Hematopoietic multipotent progenitor cell treated with erythropoietin and hydrocortisone succinate and interleukin-3 and kit ligand, for 6 days (in vitro differentiated cells): Measurements from ENCODE around the gene GSTA5.
A peak's percentile ranks its signal among the peaks of the same experiment; 100 is the strongest.
"Not testable (repeated sequence)": the region's sequence is repeated elsewhere in the genome, so short reads cannot be mapped to it uniquely, and the experiment has no call there.

Experiments used
- DNase-seq: peaks from one replicate; pipeline ENCODE4 v3.0.0-alpha.2; 2015

The GSTA5 gene

GRCh38 chr6:52840763-52841585 lies at the start of gene GSTA5:
TSS of gene GSTA5 (minus strand) at chr6:52840813.
- no peak for DNase-seq

GRCh38 chr6:52890018-52890417 lies 49.4 kb upstream of the GSTA5 start:
- no peak for DNase-seq

DNA sequence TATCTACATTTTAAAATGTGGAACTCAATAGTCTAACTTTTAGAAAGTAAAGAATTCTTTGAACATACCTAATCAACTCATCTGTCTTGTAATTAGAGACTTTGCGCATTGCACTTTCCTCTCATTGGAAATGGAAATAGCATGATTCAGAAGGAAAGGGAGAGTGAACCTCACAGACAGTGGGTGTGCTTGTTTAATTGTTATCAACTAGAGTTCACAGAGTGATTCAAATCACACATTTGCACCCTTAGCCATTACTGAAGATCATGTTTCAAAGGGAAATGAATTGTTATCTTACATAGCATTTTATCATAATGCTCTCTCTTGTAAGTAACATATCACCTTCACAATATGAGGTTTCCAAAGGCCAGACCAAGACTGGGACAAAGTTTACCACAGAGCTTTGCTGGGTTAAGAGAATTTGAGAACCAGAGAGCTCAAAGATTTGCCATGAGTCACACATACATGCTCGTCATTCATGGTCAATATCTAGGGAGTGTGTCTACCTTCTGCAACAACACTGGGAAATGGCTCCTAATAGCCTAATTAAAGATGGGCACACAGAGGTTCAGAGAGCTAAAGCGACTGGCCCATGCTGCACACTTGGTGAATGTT lies 47.4 kb upstream of the GSTA5 start:
- no peak for DNase-seq

GRCh38 chr6:52881996-52882841 lies 41.6 kb upstream of the GSTA5 start:
- peak; percentile 86 for DNase-seq

DNA sequence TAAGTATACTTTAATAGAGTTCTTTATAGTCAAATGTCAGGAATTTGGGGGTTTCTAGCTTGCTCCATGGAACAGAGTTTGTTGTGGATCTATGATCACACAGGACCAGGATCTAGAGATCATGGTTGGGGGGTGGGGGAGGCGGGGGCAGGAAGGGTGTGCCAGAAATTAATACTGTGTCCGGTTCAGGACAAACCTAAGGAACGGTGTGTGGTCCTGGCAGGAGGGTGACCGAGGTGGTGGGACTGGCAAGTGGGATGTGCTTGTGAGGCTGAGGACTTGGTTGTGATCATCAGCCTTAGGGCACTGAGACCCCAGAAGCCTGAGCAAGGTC lies 41.0 kb upstream of the GSTA5 start:
- no peak for DNase-seq

DNA sequence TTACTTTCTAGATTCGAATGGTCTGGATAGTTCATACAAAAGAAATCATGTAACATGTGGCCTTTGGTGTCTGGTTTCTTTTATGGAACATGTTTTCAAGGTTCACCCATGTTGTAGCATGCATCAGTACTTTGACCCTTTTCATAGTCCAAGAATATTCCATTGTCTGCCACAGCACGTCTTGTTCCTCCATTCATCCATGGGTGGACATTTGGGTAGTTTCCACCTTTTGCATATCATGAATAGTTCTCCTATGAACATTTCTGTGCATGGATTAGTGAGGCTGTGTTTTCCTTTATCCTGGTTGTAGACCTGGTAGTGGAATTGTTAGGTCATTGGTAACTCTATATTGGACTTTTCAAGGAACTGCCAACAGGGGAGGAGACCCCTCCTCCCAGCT lies 37.2 kb upstream of the GSTA5 start:
- no peak for DNase-seq

GRCh38 chr6:52877168-52877567 lies 36.6 kb upstream of the GSTA5 start:
- DNase-seq: no peak

DNA sequence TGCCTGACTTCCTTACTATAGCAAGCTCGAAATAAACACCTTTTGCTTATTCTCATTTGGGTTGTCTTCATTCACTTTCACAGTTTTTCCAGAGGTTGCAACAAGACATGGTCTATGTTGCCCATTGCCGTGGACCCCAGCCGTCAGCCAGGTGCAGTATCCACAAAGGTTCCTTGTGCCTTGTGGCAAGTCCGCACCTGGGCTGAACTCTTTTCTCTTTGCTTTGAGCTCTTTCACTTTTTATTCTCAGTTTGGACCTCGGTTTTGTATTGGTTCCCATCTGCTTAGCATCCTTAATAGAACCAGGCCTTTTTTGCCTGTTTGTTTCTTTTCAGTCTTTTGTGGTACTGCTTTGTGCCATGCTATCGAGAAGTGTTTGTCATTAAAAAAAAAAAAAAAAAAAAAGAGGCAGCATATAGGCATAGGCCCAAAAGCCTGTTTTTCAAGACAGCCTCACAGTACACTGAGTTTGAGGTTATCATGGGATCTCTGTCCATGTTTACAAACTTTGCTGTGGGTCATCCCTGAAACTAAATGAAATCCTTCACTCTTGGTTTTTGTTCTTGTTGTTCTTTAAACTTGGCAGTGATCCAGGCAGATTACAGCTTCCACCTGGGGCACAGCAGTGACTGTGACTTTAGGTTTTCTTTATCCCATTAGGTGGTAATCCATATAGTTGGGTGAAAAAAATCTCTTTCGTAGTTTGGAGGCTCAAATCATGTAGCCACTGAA lies 35.6 kb upstream of the GSTA5 start:
- peak; percentile 12 for DNase-seq

GRCh38 chr6:52872031-52872430 lies 31.4 kb upstream of the GSTA5 start:
- no peak for DNase-seq

- DNase-seq: no peak
These were observed 31.0 kb upstream of the GSTA5 start for GRCh38 chr6:52871621-52872020.

GRCh38 chr6:52870335-52871091 lies 29.9 kb upstream of the GSTA5 start:
- DNase-seq: not testable (repeated sequence)

DNA sequence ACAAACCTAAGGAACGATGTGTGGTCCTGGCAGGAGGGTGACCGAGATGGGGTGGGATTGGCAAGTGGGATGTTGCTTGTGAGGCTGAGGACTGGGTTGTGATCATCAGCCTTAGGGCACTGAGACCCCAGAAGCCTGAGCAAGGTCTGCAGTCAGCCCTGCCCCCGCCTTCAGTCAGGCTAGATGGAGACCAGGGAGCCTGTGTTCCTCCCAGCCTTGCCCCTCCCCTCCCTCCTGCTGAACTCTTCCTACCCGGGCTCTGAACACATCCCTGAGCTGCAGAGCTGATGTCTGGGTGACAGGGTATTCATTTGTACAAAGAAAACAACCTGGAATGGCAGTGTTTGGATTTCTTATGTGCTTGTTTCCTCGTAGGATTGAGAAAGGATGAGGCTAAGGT lies 28.3 kb upstream of the GSTA5 start:
- DNase-seq: not testable (repeated sequence)

GRCh38 chr6:52868240-52868639 lies 27.6 kb upstream of the GSTA5 start:
- no peak for DNase-seq

- not testable (repeated sequence) for DNase-seq
These were observed 20.5 kb upstream of the GSTA5 start for GRCh38 chr6:52861151-52861550.

GRCh38 chr6:52858416-52858815 lies 17.8 kb upstream of the GSTA5 start:
- no peak for DNase-seq

DNA sequence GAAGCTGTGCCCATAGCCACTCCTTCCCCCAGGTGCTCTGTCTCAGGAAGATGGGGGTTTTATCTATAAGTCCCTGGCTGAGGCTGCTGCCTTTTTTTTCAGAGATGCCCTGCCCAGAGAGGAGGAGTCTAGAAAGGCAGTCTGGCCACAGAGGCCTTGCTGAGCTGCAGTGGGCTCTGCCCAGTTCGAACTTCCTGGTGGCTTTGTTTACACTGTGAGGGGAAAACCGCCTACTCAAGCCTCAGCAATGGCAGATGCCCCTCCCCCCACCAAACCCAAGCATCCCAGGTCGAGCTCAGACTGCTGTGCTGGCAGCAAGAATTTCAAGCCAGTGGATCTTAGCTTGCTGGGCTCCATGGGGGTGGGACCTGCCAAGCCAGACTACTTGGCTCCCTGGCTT lies 15.5 kb upstream of the GSTA5 start:
- not testable (repeated sequence) for DNase-seq

DNA sequence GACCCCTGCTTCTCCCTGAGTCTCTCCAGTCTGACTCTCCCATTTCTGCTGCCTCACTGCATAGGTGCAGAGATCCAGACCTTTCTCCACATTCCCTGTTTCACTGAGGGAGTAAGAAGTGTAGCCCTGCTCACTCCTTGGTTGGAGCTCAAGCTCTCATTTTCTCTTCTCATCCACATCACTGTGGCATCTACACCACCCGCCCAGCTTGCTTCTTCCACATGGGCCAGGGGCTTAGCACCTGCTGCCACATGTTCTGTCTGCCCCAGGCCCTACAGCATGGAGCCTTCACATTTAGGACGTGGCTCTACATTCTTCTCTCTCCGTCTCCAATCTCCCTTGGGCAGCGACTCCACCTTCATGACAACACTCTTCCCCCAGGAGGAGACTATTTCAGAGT lies 8.5 kb upstream of the GSTA5 start:
- DNase-seq: no peak

DNA sequence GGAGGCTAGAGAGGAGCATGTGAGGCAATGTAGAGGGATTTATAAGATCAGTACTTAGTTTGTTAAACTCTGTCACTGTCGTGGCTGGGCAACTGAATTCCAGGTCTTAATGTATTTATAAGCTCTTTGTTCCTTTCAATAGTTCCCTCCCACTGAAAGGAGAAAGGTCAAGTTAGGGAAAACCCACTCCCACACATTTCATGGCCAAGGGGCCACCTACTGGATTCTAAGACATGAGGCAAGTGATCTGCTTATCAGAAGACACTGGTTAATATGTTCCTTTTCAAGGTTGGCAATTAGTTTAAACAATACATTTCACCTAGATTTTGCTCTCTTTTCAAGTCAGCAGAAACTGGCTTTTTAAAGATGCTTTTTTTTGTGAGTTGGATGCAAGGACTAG lies 5.4 kb upstream of the GSTA5 start:
- DNase-seq: no peak

GRCh38 chr6:52843605-52844004 lies 3.0 kb upstream of the GSTA5 start:
- DNase-seq: no peak

DNA sequence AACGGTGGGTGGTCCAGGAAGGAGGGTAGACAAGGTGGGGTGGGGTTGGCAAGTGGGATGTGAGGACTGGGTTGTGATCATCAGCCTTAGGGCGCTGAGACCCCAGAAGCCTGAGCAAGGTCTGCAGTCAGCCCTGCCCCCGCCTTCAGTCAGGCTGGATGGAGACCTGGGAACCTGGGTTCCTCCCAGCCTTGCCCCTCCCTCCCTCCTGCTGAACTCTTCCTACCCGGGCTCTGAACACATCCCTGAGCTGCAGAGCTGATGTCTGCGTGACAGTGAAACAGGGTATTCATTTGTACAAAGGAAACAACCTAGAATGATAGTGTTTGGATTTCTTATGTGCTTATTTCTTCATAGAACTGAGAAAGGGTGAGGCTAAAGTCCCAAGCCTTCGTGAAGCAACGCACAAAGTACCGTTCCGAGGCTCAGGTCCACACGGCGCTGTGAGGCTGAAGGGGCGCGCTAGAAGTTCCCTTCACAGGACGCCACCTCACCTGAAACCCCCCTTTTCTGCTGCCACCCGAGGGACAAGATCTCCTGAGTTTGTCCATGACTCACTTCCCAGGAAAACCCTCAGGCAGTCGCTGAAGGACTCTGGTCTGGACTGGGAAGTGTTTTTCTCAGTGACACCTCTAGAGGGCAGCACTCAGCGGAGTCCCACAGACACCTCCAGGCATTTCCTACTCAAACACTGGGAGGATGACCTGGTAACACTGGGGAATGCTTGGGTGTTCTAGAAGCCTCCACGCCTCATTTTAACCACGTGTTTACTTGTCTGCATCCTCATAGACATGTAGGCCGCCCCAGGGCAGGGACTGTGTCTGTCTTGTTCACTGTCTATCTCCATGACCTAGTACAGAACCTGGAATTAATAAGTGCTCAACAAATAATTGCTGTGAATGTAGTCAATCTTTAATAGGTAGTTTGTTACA lies 1.2 kb downstream of the GSTA5 start:
- DNase-seq: peak; percentile 68

GRCh38 chr6:52834481-52834880 lies 6.1 kb downstream of the GSTA5 start:
- DNase-seq: no peak
